OCI-LY3 (cell line): ENCODE measurements around the gene DPP10.

ENCODE experiments used
- H2AFZ ChIP-seq: fragments of 200-600, 300-600 bp; shearing (Covaris generic); 2 replicates; pipeline ENCODE4 v1.6.0; 2014; ENCODE audit warnings: antibody characterized with exemption, low read depth, low read length
- H3K27ac ChIP-seq: fragments of 200-600, 300-600 bp; sonication (generic); 2 replicates; pipeline ENCODE4 v1.5.1; 2014; ENCODE audit warnings: mild to moderate bottlenecking, low read length, moderate library complexity, mixed read lengths
- H3K27me3 ChIP-seq: fragments of 200-600, 300-600 bp; sonication (generic); 2 replicates; pipeline ENCODE4 v1.6.1; 2014; ENCODE audit warnings: low read depth, low read length, mixed read lengths
- H3K36me3 ChIP-seq: fragments of 200-600, 300-600 bp; sonication (generic); replicated peaks from 2 replicates; pipeline ENCODE3; 2014; ENCODE audit warnings: low read depth, low read length, mixed read lengths
- H3K4me1 ChIP-seq: fragments of 300-600, 200-600 bp; sonication (generic); 2 replicates; pipeline ENCODE4 v1.6.1; 2014; ENCODE audit warnings: low read length, mixed read lengths
- H3K4me2 ChIP-seq: fragments of 200-600, 300-600 bp; sonication (generic); 2 replicates; pipeline ENCODE4 v1.6.1; 2014; ENCODE audit warnings: low read length, mixed read lengths
- H3K4me3 ChIP-seq: fragments of 300-600, 200-600 bp; sonication (generic); 2 replicates; pipeline ENCODE4 v1.5.1; 2014; ENCODE audit warnings: antibody characterized with exemption, mild to moderate bottlenecking, low read length, moderate library complexity
- H3K79me2 ChIP-seq: fragments of 300-600, 200-600 bp; shearing (Covaris generic); 2 replicates; pipeline ENCODE4 v1.6.1; 2014; ENCODE audit warnings: mild to moderate bottlenecking, low read length, mixed read lengths
- H3K9ac ChIP-seq: fragments of 300-600, 200-600 bp; shearing (Covaris generic); 2 replicates; pipeline ENCODE4 v1.6.0; 2014; ENCODE audit warnings: mild to moderate bottlenecking, low read length, moderate library complexity
- H3K9me3 ChIP-seq: fragments of 200-600, 300-600 bp; shearing (Covaris generic); 2 replicates; pipeline ENCODE4 v1.6.1; 2014; ENCODE audit warnings: low read length, mixed read lengths; ENCODE audit not compliant: insufficient read depth
- H4K20me1 ChIP-seq: fragments of 200-600, 300-600 bp; sonication (generic); 2 replicates; pipeline ENCODE4 v1.6.1; 2016; ENCODE audit warnings: low read length, mixed read lengths; ENCODE audit not compliant: insufficient read depth
- CTCF ChIP-seq: fragments of 200-600, 300-600 bp; sonication (generic); IDR thresholded peaks from 2 replicates; pipeline ENCODE4 v1.5.1; 2014; ENCODE audit warnings: antibody characterized with exemption, low read length, low read depth
- EZH2phosphoT487 ChIP-seq: fragments of 200-600 bp; shearing (Covaris generic); IDR thresholded peaks from 2 replicates; pipeline ENCODE4 v1.6.1; 2018; ENCODE audit warnings: antibody characterized with exemption, mixed run types, low read depth

DPP10 gene

GRCh38 chr2:114525955-114526354, 83.5 kb downstream of the DPP10 start:
- Histone ChIP-seq H3K27me3 (no peaks in the 10 kb centered on the region), H3K4me1 (no peaks in the 10 kb centered on the region), H3K27ac (no peak overlapping the region), H3K4me2 (no peak overlapping the region), H3K9ac (no peak overlapping the region), H2AFZ (no peak overlapping the region), H4K20me1 (no peaks in the 10 kb centered on the region), H3K36me3 (no peaks in the 10 kb centered on the region), H3K79me2 (no peaks in the 10 kb centered on the region), H3K4me3 (no peak overlapping the region), H3K9me3 (no peaks in the 10 kb centered on the region)
- TF ChIP-seq CTCF: no peak
- TF ChIP-seq EZH2phosphoT487: no peak

GRCh38 chr2:114526841-114527240, 84.4 kb downstream of the DPP10 start:
- Histone ChIP-seq H3K4me3 (no peak overlapping the region), H4K20me1 (no peaks in the 10 kb centered on the region), H3K36me3 (no peaks in the 10 kb centered on the region), H3K4me2 (no peak overlapping the region), H3K4me1 (no peaks in the 10 kb centered on the region), H3K9me3 (no peaks in the 10 kb centered on the region), H3K27me3 (no peaks in the 10 kb centered on the region), H2AFZ (no peak overlapping the region), H3K27ac (no peak overlapping the region), H3K79me2 (no peaks in the 10 kb centered on the region), H3K9ac (no peak overlapping the region)
- no peak for TF ChIP-seq EZH2phosphoT487
- no peak for TF ChIP-seq CTCF

- Histone ChIP-seq H3K4me3 (no peak overlapping the region), H3K27ac (no peak overlapping the region), H3K36me3 (no peaks in the 10 kb centered on the region), H3K27me3 (no peaks in the 10 kb centered on the region), H2AFZ (no peak overlapping the region), H3K4me2 (no peak overlapping the region), H3K79me2 (no peaks in the 10 kb centered on the region), H3K9me3 (no peaks in the 10 kb centered on the region), H3K9ac (no peak overlapping the region), H3K4me1 (no peaks in the 10 kb centered on the region), H4K20me1 (no peaks in the 10 kb centered on the region)
- TF ChIP-seq CTCF: no peak
Observed at GRCh38 chr2:114527330-114527983, 85.0 kb downstream of the DPP10 start.

- H3K9me3 ChIP-seq: no peaks in the 10 kb centered on the region
- H3K4me1 ChIP-seq: no peaks in the 10 kb centered on the region
- no peak for TF ChIP-seq EZH2phosphoT487
- TF ChIP-seq CTCF: no peak
- no peak overlapping the region for H3K4me2 ChIP-seq
- no peaks in the 10 kb centered on the region for H3K79me2 ChIP-seq
- no peak overlapping the region for H3K27ac ChIP-seq
- no peaks in the 10 kb centered on the region for H3K36me3 ChIP-seq
- no peak overlapping the region for H3K4me3 ChIP-seq
- H3K9ac ChIP-seq: no peak overlapping the region
- no peak overlapping the region for H2AFZ ChIP-seq
- no peaks in the 10 kb centered on the region for H4K20me1 ChIP-seq
- H3K27me3 ChIP-seq: no peaks in the 10 kb centered on the region
Observed at GRCh38 chr2:114534116-114535084, 92.0 kb downstream of the DPP10 start.
